UCSD-AML1 (cell line): ENCODE data around the gene CACNG7.

Experiments
- DNase-seq: peaks from one replicate; lab custom pipeline; 2025; ENCODE audit not compliant: unreplicated experiment; lab: John Stamatoyannopoulos, UW

Gene CACNG7

DNA sequence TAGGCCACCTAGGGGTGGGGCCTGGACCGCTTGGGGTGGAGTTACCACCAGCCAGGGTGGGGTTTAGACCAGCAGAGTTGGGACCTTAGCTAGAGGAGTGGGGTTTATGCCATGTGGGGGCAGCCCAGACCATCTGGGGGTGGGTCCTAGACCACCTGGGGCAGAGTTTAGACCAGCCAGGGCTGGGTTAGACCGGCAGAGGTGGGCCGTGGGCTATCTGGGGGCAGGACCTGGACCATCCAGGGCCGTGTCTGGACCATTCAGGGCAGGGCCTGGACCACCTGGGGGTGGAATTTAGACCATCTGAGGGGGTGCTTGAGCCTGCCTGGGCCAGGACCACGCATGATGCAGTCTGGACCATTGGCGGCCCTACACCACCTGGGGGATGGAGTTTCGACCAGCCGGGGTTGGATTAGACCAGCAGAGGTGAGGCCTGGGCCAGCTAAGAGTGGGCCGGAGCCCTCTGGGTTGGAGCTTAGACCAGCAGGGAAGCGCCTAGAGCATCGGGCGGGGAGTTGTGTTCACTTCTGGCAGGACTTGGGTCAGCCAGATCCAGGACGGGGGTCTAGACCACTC, 72.4 kb downstream of the CACNG7 start:
- no peak for DNase-seq

DNA sequence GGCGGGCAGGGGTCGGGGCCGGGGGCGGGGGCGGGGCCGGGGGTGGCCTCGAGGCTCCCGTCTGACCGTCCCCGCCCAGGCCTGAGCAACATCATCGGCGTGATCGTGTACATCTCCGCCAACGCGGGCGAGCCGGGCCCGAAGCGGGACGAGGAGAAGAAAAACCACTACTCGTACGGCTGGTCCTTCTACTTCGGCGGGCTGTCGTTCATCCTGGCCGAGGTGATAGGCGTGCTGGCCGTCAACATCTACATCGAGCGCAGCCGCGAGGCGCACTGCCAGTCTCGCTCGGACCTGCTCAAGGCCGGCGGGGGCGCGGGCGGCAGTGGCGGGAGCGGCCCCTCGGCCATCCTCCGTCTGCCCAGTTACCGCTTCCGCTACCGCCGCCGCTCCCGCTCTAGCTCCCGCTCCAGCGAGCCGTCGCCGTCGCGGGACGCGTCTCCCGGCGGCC, 72.9 kb downstream of the CACNG7 start:
- no peak for DNase-seq

DNA sequence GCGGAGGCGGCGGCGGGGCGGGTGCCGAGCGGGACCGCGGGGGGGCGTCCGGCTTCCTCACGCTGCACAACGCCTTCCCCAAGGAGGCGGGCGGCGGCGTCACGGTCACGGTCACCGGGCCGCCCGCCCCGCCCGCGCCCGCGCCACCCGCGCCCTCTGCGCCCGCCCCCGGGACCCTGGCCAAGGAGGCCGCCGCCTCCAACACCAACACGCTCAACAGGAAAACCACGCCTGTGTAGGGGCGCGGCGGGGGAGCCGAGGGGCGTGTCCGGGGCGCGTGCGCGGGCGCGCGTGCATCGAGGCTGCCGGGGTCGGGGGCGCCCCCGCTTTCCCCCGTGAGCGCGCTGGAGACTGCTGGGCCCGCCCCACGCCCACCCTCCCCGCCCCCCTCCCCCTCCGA, 73.5 kb downstream of the CACNG7 start:
- DNase-seq, result no peak

GRCh38 chr19:53983457-53984289, 74.6 kb downstream of the CACNG7 start:
- no peak for DNase-seq

DNA sequence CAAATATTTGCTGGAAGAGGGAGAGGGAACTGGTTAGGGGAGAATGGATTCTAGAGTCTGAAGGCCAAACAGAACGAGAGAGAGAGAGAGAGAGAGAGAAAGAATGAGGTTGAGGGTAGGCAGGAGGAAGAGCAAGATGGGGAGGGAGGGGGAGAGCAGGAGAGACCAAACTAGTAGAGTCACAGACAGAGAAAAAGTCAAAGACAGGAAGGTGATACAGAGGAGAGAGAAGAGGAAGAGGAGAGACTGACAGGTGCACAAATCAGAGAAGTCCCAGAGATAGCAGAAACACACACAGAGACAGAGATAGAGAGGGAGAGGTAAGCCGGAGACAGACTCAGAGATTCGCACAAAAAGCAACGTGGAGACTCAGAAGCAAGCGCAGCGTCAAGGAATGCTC, 76.8 kb downstream of the CACNG7 start:
- DNase-seq, result no peak

GRCh38 chr19:53988981-53989380, 79.9 kb downstream of the CACNG7 start:
- DNase-seq, result no peak

DNA sequence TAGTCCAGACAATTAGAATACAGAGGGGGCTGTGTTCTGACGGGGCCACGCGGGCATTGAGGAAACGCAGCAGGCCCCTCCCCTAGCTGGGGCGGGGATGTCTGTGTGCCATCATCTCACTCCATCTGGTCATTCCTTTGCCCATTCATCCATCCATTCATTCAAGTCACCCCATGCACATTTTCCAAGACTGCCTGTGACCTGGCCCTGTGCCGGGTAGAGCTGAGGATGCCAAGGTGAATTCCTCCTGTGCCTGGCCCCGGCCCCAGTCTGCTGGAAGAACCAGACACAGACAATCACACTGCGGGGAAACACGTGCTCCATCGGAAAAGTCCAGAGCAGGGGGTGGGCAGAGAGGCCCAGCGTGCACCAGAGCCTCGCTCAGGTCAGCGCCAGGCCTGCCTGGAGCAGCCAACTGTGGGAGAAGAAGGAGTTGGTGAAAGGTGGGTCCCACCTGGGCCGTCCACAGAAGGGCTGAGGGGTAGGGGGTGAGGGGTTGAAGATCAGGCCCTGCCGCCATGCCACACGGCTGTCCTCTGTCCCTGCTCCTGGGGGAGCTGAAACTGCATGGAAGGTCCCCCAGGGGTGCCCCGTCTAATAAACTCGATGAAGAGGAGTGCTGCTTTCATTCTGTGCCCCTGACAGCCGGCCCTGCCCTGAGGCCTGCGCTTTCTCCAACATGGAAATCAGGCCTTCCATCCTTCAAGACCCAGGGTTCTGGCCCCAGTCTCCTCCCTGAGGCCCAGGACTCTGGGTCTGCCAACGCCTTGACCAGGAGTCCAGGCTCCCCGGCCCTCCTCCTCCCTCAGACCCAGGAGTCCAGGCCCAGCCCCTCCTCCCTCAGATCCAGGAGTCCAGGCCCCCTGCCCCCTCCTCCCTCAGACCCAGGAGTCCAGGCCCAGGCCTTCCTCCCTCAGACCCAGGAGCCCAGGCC, 80.8 kb downstream of the CACNG7 start:
- DNase-seq, result no peak

GRCh38 chr19:53991224-53992113, 82.4 kb downstream of the CACNG7 start, which contains the start of gene CACNG6:
Gene CACNG6, plus strand, starts transcription at chr19:53991637. Its CDS starts 1,241 bp downstream, at chr19:53992878.
- DNase-seq, result peak; percentile 38

GRCh38 chr19:53992211-53992610, 83.1 kb downstream of the CACNG7 start:
- DNase-seq, result no peak

DNA sequence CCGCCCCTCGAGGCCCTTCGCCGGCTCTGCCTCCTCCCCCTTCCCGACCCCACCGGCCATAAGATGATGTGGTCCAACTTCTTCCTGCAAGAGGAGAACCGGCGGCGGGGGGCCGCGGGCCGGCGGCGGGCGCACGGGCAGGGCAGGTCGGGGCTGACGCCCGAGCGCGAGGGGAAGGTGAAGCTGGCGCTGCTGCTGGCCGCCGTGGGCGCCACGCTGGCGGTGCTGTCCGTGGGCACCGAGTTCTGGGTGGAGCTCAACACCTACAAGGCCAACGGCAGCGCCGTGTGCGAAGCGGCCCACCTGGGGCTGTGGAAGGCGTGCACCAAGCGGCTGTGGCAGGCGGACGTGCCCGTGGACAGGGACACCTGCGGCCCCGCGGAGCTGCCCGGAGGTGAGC, 83.7 kb downstream of the CACNG7 start:
- no peak for DNase-seq

DNA sequence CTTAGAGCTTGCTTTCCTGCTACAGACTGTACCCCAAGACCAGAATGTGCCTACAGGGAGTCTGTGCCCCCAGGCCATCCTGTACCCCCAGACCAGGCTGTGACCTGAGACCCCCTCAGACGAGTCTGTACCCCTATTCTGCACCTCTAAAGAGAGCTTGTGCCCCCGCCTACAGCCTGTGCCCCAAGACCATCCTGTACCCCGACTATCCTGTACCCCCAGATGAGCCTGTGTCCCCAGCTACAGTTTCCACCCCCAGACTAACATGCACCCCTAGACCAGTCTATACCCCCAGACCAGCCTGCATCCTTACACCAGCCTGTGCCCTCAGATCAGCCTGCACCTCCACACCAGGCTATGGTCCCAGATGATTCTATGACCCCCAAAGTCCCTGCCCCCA, 84.4 kb downstream of the CACNG7 start:
- DNase-seq, result no peak
